Activated T-cell treated with anti-CD3 and anti-CD28 coated beads for 24 hours (primary cell): ENCODE measurements around the gene NTM.

Source experiments
- DNase-seq: peaks from one replicate; pipeline ENCODE4 v3.0.0-alpha.2; 2020; ENCODE audit warnings: low read depth

The NTM gene

GRCh38 chr11:132080127-132080526 is 709.7 kb downstream of the NTM start:
- DNase-seq: no peak

- no peak for DNase-seq
Observed at GRCh38 chr11:132082566-132082965, 712.2 kb downstream of the NTM start.

GRCh38 chr11:132084433-132084832 is 714.0 kb downstream of the NTM start:
- DNase-seq: no peak

GRCh38 chr11:132087148-132087547 is 716.7 kb downstream of the NTM start:
- DNase-seq: no peak

- DNase-seq: no peak
Observed at GRCh38 chr11:132088551-132088950, 718.1 kb downstream of the NTM start.

GRCh38 chr11:132093536-132094259 is 723.3 kb downstream of the NTM start:
- DNase-seq: no peak

- no peak for DNase-seq
Observed at GRCh38 chr11:132094598-132094997, 724.2 kb downstream of the NTM start.

- DNase-seq: no peak
Observed at GRCh38 chr11:132095230-132096131, 725.1 kb downstream of the NTM start.

- no peak for DNase-seq
Observed at GRCh38 chr11:132096132-132096825, 725.9 kb downstream of the NTM start.

GRCh38 chr11:132099692-132100091 is 729.3 kb downstream of the NTM start:
- DNase-seq: no peak

GRCh38 chr11:132100583-132100982 is 730.2 kb downstream of the NTM start:
- no peak for DNase-seq

GRCh38 chr11:132101881-132102280 is 731.5 kb downstream of the NTM start:
- no peak for DNase-seq

GRCh38 chr11:132103021-132103420 is 732.6 kb downstream of the NTM start:
- no peak for DNase-seq

- DNase-seq: no peak
Observed at GRCh38 chr11:132106096-132106982, 735.9 kb downstream of the NTM start.

- no peak for DNase-seq
Observed at GRCh38 chr11:132111316-132111715, 740.9 kb downstream of the NTM start.

- DNase-seq: no peak
Observed at GRCh38 chr11:132111838-132112237, 741.4 kb downstream of the NTM start.

- DNase-seq: no peak
Observed at GRCh38 chr11:132112846-132113245, 742.4 kb downstream of the NTM start.

- no peak for DNase-seq
Observed at GRCh38 chr11:132114185-132114584, 743.8 kb downstream of the NTM start.

GRCh38 chr11:132114743-132115142 is 744.3 kb downstream of the NTM start:
- DNase-seq: no peak

GRCh38 chr11:132115454-132115853 is 745.0 kb downstream of the NTM start:
- no peak for DNase-seq

GRCh38 chr11:132116516-132116915 is 746.1 kb downstream of the NTM start:
- DNase-seq: no peak

GRCh38 chr11:132118661-132119060 is 748.2 kb downstream of the NTM start:
- DNase-seq: no peak
